GM12891 (cell line): ENCODE data around the gene TYROBP.

Source experiments
- DNase-seq: peaks from one replicate; pipeline ENCODE4 v3.0.0; 2011; ENCODE audit warnings: low spot score; ENCODE audit not compliant: insufficient read length
- FAIRE-seq: peaks from 2 replicates; lab custom pipeline; 2011; peaks lifted over from hg19 to GRCh38; lab: Jason Lieb, UNC
- PAX5 ChIP-seq: IDR thresholded peaks from 2 replicates; pipeline ENCODE4 v1.6.1; 2011; ENCODE audit warnings: low read length, moderate library complexity, mild to moderate bottlenecking; ENCODE audit not compliant: insufficient read depth, severe bottlenecking
- POLR2A ChIP-seq: IDR thresholded peaks from 2 replicates; pipeline ENCODE4 v1.6.1; 2011; ENCODE audit warnings: low read depth, low read length, control low read depth
- POLR2AphosphoS5 ChIP-seq: IDR thresholded peaks from 2 replicates; pipeline ENCODE4 v1.6.1; 2011; ENCODE audit warnings: low read depth, low read length, control low read depth
- POU2F2 ChIP-seq: IDR thresholded peaks from 2 replicates; pipeline ENCODE4 v1.6.1; 2011; ENCODE audit warnings: low read depth, mild to moderate bottlenecking, control low read depth, low read length, moderate library complexity
- SPI1 ChIP-seq: IDR thresholded peaks from 2 replicates; pipeline ENCODE4 v1.6.1; 2011; ENCODE audit warnings: low read depth, low read length, control low read depth
- TAF1 ChIP-seq: IDR thresholded peaks from 2 replicates; pipeline ENCODE4 v1.6.1; 2011; ENCODE audit warnings: low read depth, low read length, control low read depth

Gene TYROBP

GRCh38 chr19:35861640-35862160, 46.4 kb downstream of the TYROBP start:
- no peak for TF ChIP-seq POU2F2
- TF ChIP-seq SPI1 = no peak
- TF ChIP-seq POLR2AphosphoS5 = no peak
- TF ChIP-seq TAF1 = no peak
- no peak for TF ChIP-seq POLR2A
- DNase-seq = no peak
- FAIRE-seq = no peak

- DNase-seq = no peak
- no peak for TF ChIP-seq POU2F2
- FAIRE-seq = no peak
Observed at GRCh38 chr19:35860818-35861639, 47.1 kb downstream of the TYROBP start.

- DNase-seq = no peak
- FAIRE-seq = no peak
- TF ChIP-seq TAF1 = no peak
- TF ChIP-seq POU2F2 = no peak
- TF ChIP-seq SPI1 = no peak
- TF ChIP-seq POLR2A = no peak
- no peak for TF ChIP-seq POLR2AphosphoS5
- no peak for TF ChIP-seq PAX5
Observed at GRCh38 chr19:35860436-35860817, 47.7 kb downstream of the TYROBP start.

GRCh38 chr19:35859414-35859813, 48.7 kb downstream of the TYROBP start:
- no peak for TF ChIP-seq POLR2A
- TF ChIP-seq POU2F2 = no peak
- TF ChIP-seq PAX5 = no peak
- no peak for TF ChIP-seq SPI1
- no peak for TF ChIP-seq TAF1
- TF ChIP-seq POLR2AphosphoS5 = no peak
- no peak for FAIRE-seq
- DNase-seq = no peak

GRCh38 chr19:35858311-35858710, 49.8 kb downstream of the TYROBP start:
- FAIRE-seq = no peak
- DNase-seq = no peak

GRCh38 chr19:35856546-35857149, 51.4 kb downstream of the TYROBP start, which contains the start of gene KIRREL2:
KIRREL2 (plus strand) TSS chr19:35856911; CDS start chr19:35857120, 209 bp downstream.
- TF ChIP-seq POLR2AphosphoS5 = no peak
- no peak for TF ChIP-seq PAX5
- no peak for TF ChIP-seq POU2F2
- no peak for TF ChIP-seq POLR2A
- no peak for TF ChIP-seq SPI1
- no peak for TF ChIP-seq TAF1
- FAIRE-seq (no peak), DNase-seq (no peak)

More at GRCh38 chr19:35858311-35858710, 49.8 kb downstream of the TYROBP start:
- TF ChIP-seq POLR2A (no peak), SPI1 (no peak), POU2F2 (no peak), TAF1 (no peak), PAX5 (no peak), POLR2AphosphoS5 (no peak)
